GM18505 (cell line): ENCODE data around the gene G3BP2.
A peak's percentile ranks its signal among the peaks of the same experiment; 100 is the strongest.
"Not testable (repeated sequence)": the region's sequence is repeated elsewhere in the genome, so short reads cannot be mapped to it uniquely, and the experiment has no call there.

Experiments
- ATAC-seq: cut with Tn5 transposase; IDR thresholded peaks from one replicate; pipeline ENCODE4 v1.9.1; 2021; ENCODE audit not compliant: unreplicated experiment
- POLR2A ChIP-seq: IDR thresholded peaks from 4 replicates; pipeline ENCODE4 v1.6.1; 2011; ENCODE audit warnings: borderline replicate concordance; ENCODE audit not compliant: insufficient read depth, insufficient read length; ENCODE audit errors: extremely low read depth

The G3BP2 gene

DNA sequence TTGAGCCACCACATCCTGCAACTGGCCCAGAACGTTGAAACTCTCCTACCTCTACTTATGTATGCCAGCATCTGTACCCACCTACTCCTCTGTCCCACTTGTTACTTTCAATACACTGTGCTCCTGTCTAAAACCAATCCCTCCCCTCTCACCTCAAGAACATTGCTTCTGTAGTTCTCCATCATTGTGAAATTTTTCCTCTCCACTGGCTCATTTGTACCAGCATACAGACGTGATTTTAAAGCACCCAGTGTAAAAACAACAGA, 25.7 kb upstream of the G3BP2 start:
- TF ChIP-seq POLR2A: peak; percentile 0

DNA sequence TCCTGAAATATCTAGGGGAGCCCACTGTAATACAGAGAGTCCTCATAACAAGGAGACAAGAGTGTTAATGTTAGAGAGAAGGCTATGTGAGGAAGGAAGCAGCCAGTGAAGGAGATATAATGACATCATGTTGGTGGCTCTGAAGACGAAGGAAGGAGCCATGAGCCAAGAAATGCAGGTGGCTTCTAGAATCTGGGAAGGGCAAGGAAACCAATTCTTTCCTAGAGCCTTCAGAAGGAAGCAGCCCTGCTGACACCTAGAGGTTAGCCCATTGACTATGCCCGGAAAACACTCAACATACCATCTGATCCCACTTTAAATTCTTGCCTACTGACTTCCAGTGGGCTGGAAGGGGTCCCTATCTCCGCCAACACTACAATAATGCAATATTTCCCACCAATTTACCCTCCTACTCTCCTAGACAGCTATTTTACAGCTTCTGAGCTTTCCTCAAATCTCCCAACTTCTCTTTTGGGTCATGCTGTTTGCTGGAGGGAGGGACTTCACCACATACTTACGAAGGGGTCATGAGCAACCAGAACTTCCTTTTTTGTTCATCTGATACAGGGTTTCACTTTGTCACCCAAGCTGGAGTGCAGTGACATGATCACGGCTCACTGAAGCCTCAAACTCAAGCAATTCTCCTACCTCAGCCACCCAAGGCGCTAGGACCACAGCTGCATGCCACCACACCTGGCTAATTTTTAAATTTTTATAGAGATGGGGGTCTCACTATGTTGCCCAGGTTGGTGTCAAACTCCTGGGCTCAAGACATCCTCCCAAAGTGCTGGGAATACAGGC, 25.2 kb upstream of the G3BP2 start:
- ATAC-seq: peak; percentile 92
- TF ChIP-seq POLR2A: peak; percentile 17

More for the DNA sequence above, 25.7 kb upstream of the G3BP2 start:
- ATAC-seq: peak; percentile 51

GRCh38 chr4:75696581-75696980, 23.4 kb upstream of the G3BP2 start:
- ATAC-seq: no peak
- no peak for TF ChIP-seq POLR2A

DNA sequence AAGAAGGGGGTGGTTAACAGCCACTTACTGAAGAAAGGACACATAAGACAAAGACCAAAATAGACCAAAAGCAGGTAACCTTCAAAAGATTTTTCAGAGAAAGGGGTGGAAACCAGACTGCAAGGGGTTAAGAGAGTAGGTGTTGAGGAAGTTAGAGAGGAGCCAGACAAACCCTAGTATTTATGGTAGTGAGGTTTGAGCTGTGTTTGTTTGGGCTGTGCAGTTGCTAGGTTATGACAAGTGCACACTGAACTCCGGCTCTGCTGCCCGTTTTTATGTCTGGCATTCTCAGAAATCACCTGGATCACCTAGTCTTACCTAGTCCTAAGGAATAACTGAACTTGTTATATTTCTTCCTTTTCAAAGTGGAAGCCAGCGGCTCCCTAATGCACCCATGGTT, 22.9 kb upstream of the G3BP2 start:
- no peak for TF ChIP-seq POLR2A
- ATAC-seq: no peak

- ATAC-seq: not testable (repeated sequence)
Measured at GRCh38 chr4:75692066-75692465, 18.9 kb upstream of the G3BP2 start.

DNA sequence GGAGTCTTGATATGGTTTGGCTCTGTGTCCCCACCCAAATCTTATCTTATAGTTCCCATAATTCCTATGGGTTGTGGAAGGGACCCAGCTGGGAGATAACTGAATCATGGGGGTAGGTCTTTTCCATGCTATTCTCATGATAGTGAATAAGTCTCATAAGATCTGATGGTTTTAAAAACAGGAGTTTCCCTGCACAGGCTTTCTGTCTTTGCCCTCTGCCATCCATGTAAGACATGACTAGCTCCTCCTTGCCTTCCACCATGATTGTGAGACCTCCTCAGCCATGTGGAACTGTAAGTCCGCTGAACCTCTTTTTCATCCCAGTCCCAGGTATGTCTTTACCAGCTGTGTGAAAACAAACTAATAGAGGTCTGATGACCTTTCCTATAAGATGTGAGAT, 13.9 kb upstream of the G3BP2 start:
- not testable (repeated sequence) for ATAC-seq

GRCh38 chr4:75686346-75686745, 13.1 kb upstream of the G3BP2 start:
- no peak for ATAC-seq
- no peak for TF ChIP-seq POLR2A

DNA sequence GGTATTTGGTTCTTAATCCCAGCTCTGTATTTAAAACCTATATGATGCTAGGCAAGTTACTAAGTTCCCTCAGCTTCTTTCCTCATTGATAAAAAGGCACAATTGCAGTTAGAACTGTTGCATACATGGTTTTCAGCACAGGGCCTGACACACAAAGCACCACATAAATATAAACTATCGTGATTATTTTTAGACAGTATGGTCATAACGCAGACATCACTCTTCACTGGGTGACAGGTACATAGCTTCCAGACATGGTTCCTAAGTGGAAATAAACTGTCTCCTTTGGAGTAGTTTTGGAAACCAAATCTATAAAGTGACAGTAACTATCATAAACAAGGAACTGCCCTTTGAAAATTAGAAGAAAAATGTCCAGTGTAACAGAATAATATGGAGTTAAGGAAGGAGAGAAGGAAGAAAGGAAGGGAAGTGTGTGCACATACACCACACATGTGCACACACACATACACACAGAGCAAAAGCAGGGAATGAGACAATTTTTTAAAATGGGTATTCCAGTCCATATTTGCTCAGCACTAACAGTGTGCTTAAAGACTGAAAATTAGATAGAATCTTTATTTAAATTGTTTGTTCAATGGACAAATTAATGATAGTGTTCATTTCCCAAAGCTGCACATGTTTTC, 12.5 kb upstream of the G3BP2 start:
- no peak for TF ChIP-seq POLR2A
- no peak for ATAC-seq

DNA sequence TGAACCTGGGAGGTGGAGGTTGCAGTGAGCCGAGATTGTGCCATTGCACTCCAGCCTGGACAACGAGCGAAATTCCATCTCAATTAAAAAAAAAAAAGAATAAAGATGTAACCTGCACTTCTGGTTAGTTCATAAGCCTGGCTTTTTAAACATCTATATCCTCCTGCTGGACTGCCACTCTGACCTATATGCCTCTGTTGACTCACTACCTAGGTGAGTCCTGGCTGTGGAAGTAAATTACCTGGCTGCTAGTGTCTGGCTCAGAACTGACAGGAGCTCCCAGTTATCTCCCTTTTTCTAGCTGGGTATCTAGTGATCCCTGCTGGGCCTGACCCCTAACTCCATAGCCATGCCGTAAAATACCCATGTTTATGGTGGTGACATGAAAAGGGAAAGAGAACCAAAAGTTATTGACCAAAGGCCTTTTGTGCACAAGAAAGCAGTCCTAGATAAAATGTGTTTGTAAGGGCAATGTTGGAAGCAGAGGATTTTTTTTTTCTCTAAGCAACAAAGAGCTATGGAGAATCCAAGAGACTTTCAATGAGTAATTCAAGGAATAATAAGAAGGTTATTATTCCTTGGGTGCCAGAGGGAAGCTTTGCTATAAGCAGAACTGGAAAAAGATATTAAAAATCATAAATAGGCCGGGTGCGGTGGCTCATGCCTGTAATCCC, 10.4 kb upstream of the G3BP2 start:
- TF ChIP-seq POLR2A: no peak
- ATAC-seq: no peak

GRCh38 chr4:75679876-75680575, 6.8 kb upstream of the G3BP2 start:
- ATAC-seq: no peak
- TF ChIP-seq POLR2A: no peak

- TF ChIP-seq POLR2A: no peak
- no peak for ATAC-seq
Measured at GRCh38 chr4:75678965-75679364, 5.8 kb upstream of the G3BP2 start.

- no peak for ATAC-seq
- TF ChIP-seq POLR2A: no peak
Measured at GRCh38 chr4:75678473-75678872, 5.3 kb upstream of the G3BP2 start.

DNA sequence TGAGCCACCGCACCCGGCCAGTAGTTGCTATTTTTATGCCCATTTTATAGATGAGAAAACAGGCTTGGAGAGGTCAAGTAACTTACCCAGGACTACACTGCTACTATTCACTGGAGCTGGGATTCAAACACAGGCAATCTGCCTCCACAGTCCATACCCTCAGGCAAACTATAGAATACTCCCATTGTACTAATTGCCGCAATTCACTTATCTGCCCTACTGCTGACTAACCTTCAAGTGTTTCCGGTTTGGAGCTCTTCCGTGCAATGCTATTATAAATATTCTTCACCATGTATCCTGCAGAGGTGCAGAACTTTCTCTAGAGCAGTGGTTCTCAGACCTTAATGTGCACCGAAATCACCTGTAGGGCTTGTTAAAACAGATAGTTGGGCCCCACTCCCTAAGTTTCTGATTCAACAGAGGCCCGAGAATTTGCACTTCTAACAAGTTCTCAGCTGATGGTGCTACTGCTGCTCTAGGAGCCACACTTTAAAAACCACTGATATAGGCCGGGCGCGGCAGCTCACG, 1.9 kb upstream of the G3BP2 start:
- no peak for TF ChIP-seq POLR2A
- no peak for ATAC-seq
